ENCODE measurements around the gene MVB12B.

MVB12B gene

DNA sequence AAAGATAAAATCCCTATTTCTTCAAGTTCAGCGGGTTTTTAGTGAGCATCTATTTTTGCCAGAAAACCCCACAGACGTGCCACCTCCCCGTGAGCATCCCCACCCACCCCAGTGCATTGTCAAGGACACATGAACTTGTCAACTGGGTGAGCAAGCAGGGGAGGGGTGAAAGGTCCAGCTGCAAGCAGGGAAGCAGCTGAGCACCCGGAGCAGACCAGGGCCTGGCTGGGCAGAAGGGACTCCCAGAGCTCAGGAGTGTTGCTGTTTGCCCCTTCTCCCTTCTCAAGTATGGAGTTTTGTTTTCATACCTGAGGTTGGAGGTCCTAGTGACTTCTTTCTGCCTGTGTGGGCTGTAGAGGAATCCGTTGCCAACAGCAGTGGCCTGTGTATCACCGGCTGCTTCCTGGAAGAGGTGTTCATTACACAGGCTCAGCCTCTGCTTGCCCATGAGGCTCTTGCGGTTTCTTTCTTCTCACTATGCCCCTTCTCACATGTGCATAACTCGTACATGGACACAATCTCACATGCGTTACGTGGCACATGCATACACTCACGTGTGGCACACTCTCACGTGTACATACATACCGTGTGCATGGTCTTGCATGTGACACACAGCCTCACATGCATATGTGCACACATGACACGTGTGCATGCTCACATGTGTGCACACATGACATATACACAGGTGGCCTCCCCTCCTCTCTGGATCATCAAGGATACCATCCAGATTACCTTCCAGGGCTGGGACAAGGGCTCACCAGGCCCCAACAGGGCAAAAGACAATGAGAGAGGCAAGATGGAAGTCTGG, 126.7 kb downstream of the MVB12B start:
- Histone ChIP-seq H3K9ac (ENCODE audit: low read length) (no peak overlapping the region), H3K9me3 (ENCODE audit: insufficient read depth, low read length) (no peaks in the 10 kb centered on the region), H3K27ac (ENCODE audit: low read depth, low read length) (no peak overlapping the region), H3K27me3 (ENCODE audit: low read length) (no peaks in the 10 kb centered on the region), H3F3A (ENCODE audit: insufficient read depth) (no peaks in the 10 kb centered on the region), H3K79me2 (ENCODE audit: insufficient read depth, low read length) (no peaks in the 10 kb centered on the region), H3K36me3 (ENCODE audit: low read length) (no peaks in the 10 kb centered on the region), H3K9me2 (replicated peaks; ENCODE audit: insufficient read depth, low read length) (no peaks in the 10 kb centered on the region), H4K20me1 (ENCODE audit: low read depth, low read length) (no peaks in the 10 kb centered on the region), H3K4me2 (ENCODE audit: low read depth, low read length, poor library complexity, severe bottlenecking) (no peak overlapping the region), H2AFZ (ENCODE audit: low read depth, low read length, severe bottlenecking) (no peak overlapping the region), H3K4me3 (ENCODE audit: insufficient read depth, low read length, poor library complexity, severe bottlenecking) (no peak overlapping the region)
- TF ChIP-seq, protein P1, sequence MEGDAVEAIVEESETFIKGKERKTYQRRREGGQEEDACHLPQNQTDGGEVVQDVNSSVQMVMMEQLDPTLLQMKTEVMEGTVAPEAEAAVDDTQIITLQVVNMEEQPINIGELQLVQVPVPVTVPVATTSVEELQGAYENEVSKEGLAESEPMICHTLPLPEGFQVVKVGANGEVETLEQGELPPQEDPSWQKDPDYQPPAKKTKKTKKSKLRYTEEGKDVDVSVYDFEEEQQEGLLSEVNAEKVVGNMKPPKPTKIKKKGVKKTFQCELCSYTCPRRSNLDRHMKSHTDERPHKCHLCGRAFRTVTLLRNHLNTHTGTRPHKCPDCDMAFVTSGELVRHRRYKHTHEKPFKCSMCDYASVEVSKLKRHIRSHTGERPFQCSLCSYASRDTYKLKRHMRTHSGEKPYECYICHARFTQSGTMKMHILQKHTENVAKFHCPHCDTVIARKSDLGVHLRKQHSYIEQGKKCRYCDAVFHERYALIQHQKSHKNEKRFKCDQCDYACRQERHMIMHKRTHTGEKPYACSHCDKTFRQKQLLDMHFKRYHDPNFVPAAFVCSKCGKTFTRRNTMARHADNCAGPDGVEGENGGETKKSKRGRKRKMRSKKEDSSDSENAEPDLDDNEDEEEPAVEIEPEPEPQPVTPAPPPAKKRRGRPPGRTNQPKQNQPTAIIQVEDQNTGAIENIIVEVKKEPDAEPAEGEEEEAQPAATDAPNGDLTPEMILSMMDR (IDR thresholded peaks at IDR 0.05; ENCODE audit: insufficient read depth, low read length, poor library complexity, severe bottlenecking), result no peak
- TF ChIP-seq EZH2phosphoT487 (conservative IDR thresholded peaks at IDR 0.05; ENCODE audit: low read length), result no peak

- H3F3A ChIP-seq (ENCODE audit: insufficient read depth), result no peaks in the 10 kb centered on the region
- no peak overlapping the region for H3K9ac ChIP-seq (ENCODE audit: low read length)
- H3K4me2 ChIP-seq (ENCODE audit: low read depth, low read length, poor library complexity, severe bottlenecking), result no peak overlapping the region
- no peak overlapping the region for H2AFZ ChIP-seq (ENCODE audit: low read depth, low read length, severe bottlenecking)
- TF ChIP-seq, protein P1 (IDR thresholded peaks at IDR 0.05; ENCODE audit: insufficient read depth, low read length, poor library complexity, severe bottlenecking), result no peak
- TF ChIP-seq EZH2phosphoT487 (conservative IDR thresholded peaks at IDR 0.05; ENCODE audit: low read length), result no peak
- no peaks in the 10 kb centered on the region for H3K9me2 ChIP-seq (replicated peaks; ENCODE audit: insufficient read depth, low read length)
- no peaks in the 10 kb centered on the region for H3K27me3 ChIP-seq (ENCODE audit: low read length)
- no peaks in the 10 kb centered on the region for H4K20me1 ChIP-seq (ENCODE audit: low read depth, low read length)
- H3K4me3 ChIP-seq (ENCODE audit: insufficient read depth, low read length, poor library complexity, severe bottlenecking), result no peak overlapping the region
- no peaks in the 10 kb centered on the region for H3K79me2 ChIP-seq (ENCODE audit: insufficient read depth, low read length)
- H3K9me3 ChIP-seq (ENCODE audit: insufficient read depth, low read length), result no peaks in the 10 kb centered on the region
- no peaks in the 10 kb centered on the region for H3K36me3 ChIP-seq (ENCODE audit: low read length)
- no peak overlapping the region for H3K27ac ChIP-seq (ENCODE audit: low read depth, low read length)
Measured at GRCh38 chr9:126454215-126454614, 127.6 kb downstream of the MVB12B start.

DNA sequence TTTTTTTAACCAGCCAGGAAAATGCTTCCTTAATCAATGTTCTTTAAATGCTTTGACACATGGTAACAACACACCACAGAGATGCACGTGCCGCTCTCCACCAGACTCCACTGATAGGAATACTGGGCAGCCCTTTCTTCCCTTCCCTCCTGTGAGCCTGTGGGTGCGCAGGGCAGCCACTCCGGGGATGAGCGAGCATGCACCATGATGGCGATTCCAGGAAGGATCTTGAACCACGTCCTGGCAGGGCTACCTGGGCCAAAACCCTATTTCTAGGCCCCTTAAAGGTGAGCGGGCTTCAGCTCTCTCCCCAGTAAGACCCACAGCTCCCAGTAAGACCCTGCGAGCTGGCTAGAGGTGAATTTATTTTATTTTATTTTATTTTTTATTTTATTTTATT, 128.2 kb downstream of the MVB12B start:
- Histone ChIP-seq H3K9ac (ENCODE audit: low read length) (no peak overlapping the region), H3K9me3 (ENCODE audit: insufficient read depth, low read length) (no peaks in the 10 kb centered on the region), H2AFZ (ENCODE audit: low read depth, low read length, severe bottlenecking) (no peak overlapping the region), H3K27me3 (ENCODE audit: low read length) (no peaks in the 10 kb centered on the region), H3K79me2 (ENCODE audit: insufficient read depth, low read length) (no peaks in the 10 kb centered on the region), H3K4me3 (ENCODE audit: insufficient read depth, low read length, poor library complexity, severe bottlenecking) (no peak overlapping the region), H3F3A (ENCODE audit: insufficient read depth) (no peaks in the 10 kb centered on the region), H3K4me2 (ENCODE audit: low read depth, low read length, poor library complexity, severe bottlenecking) (no peak overlapping the region), H3K36me3 (ENCODE audit: low read length) (no peaks in the 10 kb centered on the region), H4K20me1 (ENCODE audit: low read depth, low read length) (no peaks in the 10 kb centered on the region), H3K9me2 (replicated peaks; ENCODE audit: insufficient read depth, low read length) (no peaks in the 10 kb centered on the region), H3K27ac (ENCODE audit: low read depth, low read length) (no peak overlapping the region)
- no peak for TF ChIP-seq EZH2phosphoT487 (conservative IDR thresholded peaks at IDR 0.05; ENCODE audit: low read length)
- TF ChIP-seq, protein P1 (IDR thresholded peaks at IDR 0.05; ENCODE audit: insufficient read depth, low read length, poor library complexity, severe bottlenecking), result no peak

Measured in SU-DHL-6 (cell line).